Measurements from ENCODE around the gene ASCL5.

ASCL5 gene

GRCh38 chr1:201100169-201100930 is 26.6 kb downstream of the ASCL5 start:
- TF ChIP-seq CTCF (IDR thresholded peaks at IDR 0.05), result no peak

GRCh38 chr1:201098992-201099677 is 27.8 kb downstream of the ASCL5 start:
- TF ChIP-seq CTCF (IDR thresholded peaks at IDR 0.05), result no peak

GRCh38 chr1:201096977-201097856 is 29.8 kb downstream of the ASCL5 start:
- TF ChIP-seq CTCF (IDR thresholded peaks at IDR 0.05), result no peak

GRCh38 chr1:201096041-201096461 is 30.9 kb downstream of the ASCL5 start:
- no peak for TF ChIP-seq CTCF (IDR thresholded peaks at IDR 0.05)

GRCh38 chr1:201095581-201095980 is 31.4 kb downstream of the ASCL5 start:
- TF ChIP-seq CTCF (IDR thresholded peaks at IDR 0.05), result no peak

- TF ChIP-seq CTCF (IDR thresholded peaks at IDR 0.05), result no peak
These were observed 32.2 kb downstream of the ASCL5 start for GRCh38 chr1:201094832-201095231.

- TF ChIP-seq CTCF (IDR thresholded peaks at IDR 0.05), result no peak
These were observed 33.0 kb downstream of the ASCL5 start for GRCh38 chr1:201093962-201094361.
